HG02981 (cell line): ENCODE measurements around the gene MEGF8.
"Not testable (repeated sequence)": the region's sequence is repeated elsewhere in the genome, so short reads cannot be mapped to it uniquely, and the experiment has no call there.

Source experiments
- ATAC-seq: cut with Tn5 transposase; IDR thresholded peaks from one replicate; pipeline ENCODE4 v1.9.1; 2021; ENCODE audit warnings: mild to moderate bottlenecking, moderate library complexity; ENCODE audit not compliant: unreplicated experiment

MEGF8 gene

GRCh38 chr19:42328854-42329253 is 3.4 kb downstream of the MEGF8 start:
- ATAC-seq: no peak

DNA sequence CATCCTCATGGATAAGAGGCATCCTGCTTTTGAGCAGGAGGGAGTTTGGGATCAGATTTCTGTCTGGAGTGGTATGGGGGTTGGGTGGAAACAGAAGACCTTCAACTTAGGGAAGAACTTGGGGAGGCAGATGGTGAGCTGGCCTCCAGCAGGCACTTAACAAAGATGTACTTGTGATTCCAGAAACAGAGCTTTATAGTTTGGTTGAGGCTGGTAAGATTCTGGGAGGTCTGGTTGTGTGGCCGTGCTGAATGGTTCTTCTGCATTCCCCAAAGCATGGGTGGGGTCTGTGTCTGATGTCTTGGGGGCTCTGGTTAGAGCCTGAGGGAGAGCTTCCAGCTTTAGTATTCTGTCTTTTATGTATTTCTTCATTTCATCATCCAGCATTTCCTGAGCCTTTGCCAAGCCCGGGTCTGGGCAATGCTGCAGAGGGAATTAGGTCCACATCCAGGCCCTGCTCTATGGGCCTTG is 4.8 kb downstream of the MEGF8 start:
- no peak for ATAC-seq

DNA sequence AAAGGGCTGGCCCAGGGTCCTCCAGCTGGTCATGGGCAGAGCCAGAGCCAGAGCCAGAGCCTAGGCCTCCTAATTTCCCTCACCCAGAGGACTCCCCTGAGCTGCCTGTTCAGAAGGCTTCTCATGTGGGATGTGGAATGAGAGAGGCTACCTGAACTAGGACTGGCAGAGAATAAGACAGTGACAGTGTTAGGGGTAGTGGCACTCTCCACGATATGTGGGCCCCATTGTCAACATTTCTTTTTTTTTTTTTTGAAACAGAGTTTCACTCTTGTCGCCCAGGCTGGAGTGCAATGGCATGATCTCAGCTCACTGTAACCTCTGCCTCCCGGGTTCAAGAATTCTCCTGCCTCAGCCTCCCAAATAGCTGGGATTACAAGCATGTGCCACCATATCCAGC is 5.9 kb downstream of the MEGF8 start:
- not testable (repeated sequence) for ATAC-seq

GRCh38 chr19:42332059-42332458 is 6.6 kb downstream of the MEGF8 start:
- no peak for ATAC-seq

GRCh38 chr19:42333018-42333417 is 7.6 kb downstream of the MEGF8 start:
- no peak for ATAC-seq

GRCh38 chr19:42333975-42334696 is 8.7 kb downstream of the MEGF8 start:
- no peak for ATAC-seq

- ATAC-seq: no peak
These were observed 9.4 kb downstream of the MEGF8 start for GRCh38 chr19:42334697-42335373.

- ATAC-seq: no peak
These were observed 10.0 kb downstream of the MEGF8 start for GRCh38 chr19:42335374-42335936.

DNA sequence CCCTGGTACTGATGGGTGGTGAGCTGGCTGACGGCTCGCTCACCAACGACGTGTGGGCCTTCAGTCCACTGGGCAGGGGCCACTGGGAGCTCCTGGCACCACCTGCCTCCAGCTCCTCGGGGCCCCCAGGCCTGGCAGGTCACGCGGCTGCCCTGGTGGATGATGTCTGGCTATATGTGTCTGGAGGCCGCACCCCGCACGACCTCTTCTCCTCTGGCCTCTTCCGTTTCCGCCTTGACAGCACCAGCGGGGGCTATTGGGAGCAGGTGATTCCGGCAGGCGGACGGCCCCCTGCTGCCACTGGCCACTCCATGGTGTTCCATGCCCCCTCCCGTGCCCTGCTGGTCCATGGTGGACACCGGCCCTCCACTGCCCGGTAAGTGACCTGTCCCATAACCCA is 10.5 kb downstream of the MEGF8 start:
- ATAC-seq: no peak

DNA sequence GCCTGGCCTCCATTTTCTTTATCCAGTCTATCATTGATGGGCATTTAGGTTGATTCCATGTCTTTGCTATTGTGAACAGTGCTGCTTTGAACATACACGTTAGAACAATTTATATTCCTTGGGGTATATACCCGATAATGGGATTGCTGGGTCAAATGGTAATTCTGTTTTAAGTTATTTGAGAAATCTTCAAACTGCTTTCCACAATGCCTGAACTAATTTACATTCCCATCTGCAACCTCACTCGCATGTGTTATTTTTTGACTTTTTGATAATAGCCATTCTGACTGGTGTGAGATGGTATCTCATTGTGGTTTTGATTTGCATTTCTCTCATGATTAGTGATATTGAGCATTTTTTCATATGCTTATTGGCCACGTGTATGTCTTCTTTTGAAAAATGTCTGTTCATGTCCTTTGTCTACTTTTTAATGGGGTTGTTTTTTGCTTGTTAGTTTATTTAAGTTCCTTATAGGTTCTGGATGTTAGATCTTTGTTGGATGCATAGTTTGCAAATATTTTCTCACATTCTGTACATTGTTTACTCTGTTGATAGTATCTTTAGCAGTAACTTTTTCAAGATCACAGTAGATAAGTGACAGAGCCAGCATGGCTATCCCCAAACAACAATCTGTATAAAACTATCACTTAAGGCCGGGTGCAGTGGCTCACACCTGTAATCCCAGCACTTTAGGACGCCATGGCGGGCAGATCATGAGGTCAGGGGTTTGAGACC is 13.9 kb downstream of the MEGF8 start:
- ATAC-seq: not testable (repeated sequence)

GRCh38 chr19:42339922-42340321 is 14.5 kb downstream of the MEGF8 start:
- ATAC-seq: not testable (repeated sequence)

- ATAC-seq: no peak
These were observed 18.1 kb downstream of the MEGF8 start for GRCh38 chr19:42343344-42344110.

DNA sequence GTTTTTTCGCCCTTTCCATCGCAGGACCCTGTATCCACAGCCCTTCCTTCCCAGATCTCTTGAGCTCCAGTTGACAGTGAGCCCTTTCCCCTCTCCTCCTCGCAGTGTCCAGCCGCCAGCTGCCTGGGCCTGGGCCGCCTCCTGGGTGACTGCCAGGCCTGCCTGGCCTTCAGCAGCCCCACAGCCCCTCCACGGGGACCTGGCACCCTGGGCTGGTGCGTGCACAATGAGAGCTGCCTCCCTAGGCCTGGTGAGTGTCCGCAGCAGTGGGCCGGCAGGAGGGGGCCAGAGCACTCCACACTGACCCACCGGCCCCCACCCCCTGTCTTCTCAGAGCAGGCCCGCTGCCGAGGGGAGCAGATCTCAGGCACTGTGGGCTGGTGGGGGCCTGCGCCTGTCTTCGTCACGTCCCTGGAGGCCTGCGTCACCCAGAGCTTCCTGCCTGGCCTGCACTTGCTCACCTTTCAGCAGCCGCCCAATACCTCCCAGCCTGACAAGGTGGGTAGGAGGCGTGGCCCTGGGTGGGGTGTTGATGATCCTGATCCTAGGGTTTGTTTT is 19.0 kb downstream of the MEGF8 start:
- no peak for ATAC-seq

DNA sequence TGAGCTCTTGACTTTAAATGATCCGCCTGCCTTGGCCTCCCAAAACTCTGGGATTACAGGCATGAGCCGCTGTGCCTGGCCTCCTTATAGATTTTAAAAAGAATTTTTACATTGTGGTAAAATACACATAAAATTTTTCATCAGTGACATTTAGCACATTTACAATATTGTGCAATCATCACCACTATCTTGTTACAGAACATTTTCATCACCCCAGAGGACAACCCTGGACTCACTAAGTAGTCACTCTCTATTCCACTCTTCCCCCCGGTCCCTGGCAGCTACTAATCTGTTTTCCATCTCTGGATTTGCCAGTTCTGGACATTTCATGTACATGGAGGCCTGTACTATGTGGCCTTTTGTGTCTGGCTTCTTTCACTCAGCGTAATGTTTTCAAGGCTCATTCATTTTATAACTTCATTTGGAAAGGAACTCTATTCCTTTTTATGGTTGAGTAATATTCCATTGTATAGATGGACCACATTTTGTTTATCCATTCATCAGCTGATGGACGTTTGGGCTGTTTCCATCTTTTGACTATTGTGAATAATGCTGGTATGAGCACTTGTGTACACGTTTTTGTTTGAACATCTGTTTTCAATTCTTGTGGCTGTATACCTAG is 19.9 kb downstream of the MEGF8 start:
- ATAC-seq: no peak

- ATAC-seq: no peak
These were observed 22.8 kb downstream of the MEGF8 start for GRCh38 chr19:42348211-42348610.

DNA sequence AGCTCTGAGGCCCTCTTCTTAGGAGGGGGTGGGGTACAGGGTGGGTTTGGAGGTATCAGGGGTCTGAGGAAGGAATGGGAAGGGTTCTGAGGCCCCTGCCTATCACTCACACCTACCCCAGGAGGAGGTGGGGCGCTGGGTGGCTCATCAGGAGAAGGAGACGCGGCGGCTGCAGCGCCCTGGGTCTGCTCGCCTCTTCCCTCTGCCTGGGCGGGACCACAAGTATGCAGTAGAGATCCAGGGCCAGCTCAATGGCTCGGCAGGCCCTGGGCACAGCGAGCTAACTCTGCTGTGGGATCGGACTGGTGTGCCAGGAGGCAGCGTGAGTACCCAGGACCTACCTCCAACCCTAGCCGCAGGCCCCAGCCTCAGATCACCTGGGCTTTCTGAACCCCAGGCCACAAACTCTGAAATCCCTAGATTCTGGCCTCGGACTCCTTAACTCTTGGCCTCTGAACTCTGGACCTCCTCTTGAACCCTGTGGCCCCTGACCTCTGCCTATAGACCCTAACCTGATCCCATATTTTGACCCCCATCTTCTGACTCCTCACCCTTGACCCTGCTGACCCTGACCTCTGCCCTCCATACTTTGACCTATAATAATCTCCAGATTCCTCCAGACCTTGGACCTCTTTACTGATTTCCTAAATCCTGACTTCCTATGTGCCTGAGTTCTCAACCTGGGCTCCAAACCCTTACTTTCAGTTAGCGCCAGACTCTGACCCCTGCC is 24.1 kb downstream of the MEGF8 start:
- no peak for ATAC-seq

DNA sequence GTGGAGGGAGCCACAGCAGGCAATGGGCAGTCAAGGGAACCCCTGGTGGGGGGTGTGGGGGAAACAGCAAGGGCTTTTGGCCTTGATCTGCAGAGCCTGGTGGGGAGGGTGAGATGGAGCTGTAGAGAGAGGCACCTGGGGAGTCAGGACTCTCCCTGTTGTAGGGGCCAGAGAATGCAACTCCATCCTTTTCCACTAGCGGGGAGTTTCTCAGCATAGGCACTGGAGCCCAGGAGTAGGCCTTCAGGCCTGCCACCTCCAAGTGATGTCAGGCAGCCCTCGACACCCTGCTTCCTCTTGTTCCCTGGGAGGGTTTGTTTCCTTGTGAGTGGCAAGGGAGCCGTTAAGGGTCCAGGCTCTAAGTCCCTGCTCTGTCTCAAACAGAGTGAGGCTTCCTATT is 25.0 kb downstream of the MEGF8 start:
- no peak for ATAC-seq

DNA sequence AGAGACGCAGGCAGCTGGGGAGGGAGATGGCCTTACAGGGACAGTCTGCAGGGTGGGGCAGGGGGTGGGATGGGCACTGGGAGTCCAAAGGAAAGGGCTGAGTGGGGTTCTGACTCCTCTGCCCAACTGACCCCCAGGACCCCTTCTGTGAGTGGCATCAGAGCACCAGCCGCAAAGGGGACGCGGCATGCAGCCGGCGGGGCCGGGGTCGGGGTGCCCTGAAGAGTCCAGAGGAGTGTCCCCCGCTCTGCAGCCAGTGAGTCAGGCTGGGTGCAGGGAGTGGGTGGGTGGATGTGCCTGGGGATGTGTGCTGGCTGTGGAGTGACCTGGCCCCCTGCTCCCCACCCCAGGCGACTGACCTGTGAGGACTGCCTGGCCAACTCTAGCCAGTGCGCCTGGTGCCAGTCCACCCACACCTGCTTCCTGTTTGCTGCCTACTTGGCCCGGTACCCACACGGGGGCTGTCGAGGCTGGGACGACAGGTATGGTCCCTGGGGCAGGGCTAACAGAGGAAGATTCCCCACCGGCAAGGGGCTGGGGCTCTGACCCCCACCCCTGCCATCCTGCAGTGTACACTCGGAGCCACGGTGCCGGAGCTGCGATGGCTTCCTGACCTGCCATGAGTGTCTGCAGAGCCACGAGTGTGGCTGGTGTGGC is 25.8 kb downstream of the MEGF8 start:
- no peak for ATAC-seq
